NCI-H446 treated with DMSO at 0.1 percent for 48 hours (cell line): ENCODE measurements around the gene MCRIP1.

Source experiments
- DNase-seq: peaks from one replicate; lab custom pipeline; 2025; lab: John Stamatoyannopoulos, UW

MCRIP1 gene

GRCh38 chr17:81803728-81804558 lies 29.1 kb downstream of the MCRIP1 start, which contains the start of gene GCGR:
Gene GCGR, plus strand, starts transcription at chr17:81804150. Its CDS starts 4,869 bp downstream, at chr17:81809019.
- DNase-seq = no peak

- DNase-seq = no peak
Observed at GRCh38 chr17:81802856-81803643, 30.0 kb downstream of the MCRIP1 start.

- DNase-seq = no peak
Observed at GRCh38 chr17:81802048-81802758, 30.9 kb downstream of the MCRIP1 start.

GRCh38 chr17:81801327-81801726 lies 31.8 kb downstream of the MCRIP1 start:
- no peak for DNase-seq

GRCh38 chr17:81794509-81794908 lies 38.6 kb downstream of the MCRIP1 start:
- DNase-seq = no peak

GRCh38 chr17:81794074-81794476 lies 39.0 kb downstream of the MCRIP1 start:
- no peak for DNase-seq

GRCh38 chr17:81792675-81793615 lies 40.1 kb downstream of the MCRIP1 start:
- DNase-seq = no peak
